Spleen (tissue), 7 donors: ENCODE data around the gene E2F3.

Source experiments
- CTCF ChIP-seq, 11 experiments: fragments of 200-600 bp in 7 of 11; fragments of 450-650 bp in 4 of 11; sonication (generic) in 4 of 11; IDR thresholded peaks in 8 of 11; conservative IDR thresholded peaks in 3 of 11; 1 replicate in 7 of 11; 2 replicates in 4 of 11; pipeline versions ENCODE4 v1.4.0 to v1.8.0; 2016 to 2021; ENCODE audit warnings: antibody characterized with exemption in 11 of 11, inconsistent platforms in 4 of 11, mild to moderate bottlenecking in 1 of 11
- POLR2A ChIP-seq, 3 donors: fragments of 450-650 bp; IDR thresholded peaks; one replicate each; pipeline ENCODE4 v1.5.1; 2017; ENCODE audit warnings: antibody characterized with exemption in 3 of 3, mild to moderate bottlenecking in 1 of 3
- POLR2AphosphoS5 ChIP-seq, 3 donors: sonication (generic); formaldehyde crosslinking; IDR thresholded peaks; one replicate each; pipeline ENCODE4 v1.5.1; 2017; ENCODE audit warnings: antibody characterized with exemption in 3 of 3
- donor health status: DM: no; HTN: no; CAD: no; lungs with moderate emphysema.
- donor health status: DM: no; HTN: no; CAD: no.
- donor health status: DM: no; HTN: no; CAD: no.

DNA sequence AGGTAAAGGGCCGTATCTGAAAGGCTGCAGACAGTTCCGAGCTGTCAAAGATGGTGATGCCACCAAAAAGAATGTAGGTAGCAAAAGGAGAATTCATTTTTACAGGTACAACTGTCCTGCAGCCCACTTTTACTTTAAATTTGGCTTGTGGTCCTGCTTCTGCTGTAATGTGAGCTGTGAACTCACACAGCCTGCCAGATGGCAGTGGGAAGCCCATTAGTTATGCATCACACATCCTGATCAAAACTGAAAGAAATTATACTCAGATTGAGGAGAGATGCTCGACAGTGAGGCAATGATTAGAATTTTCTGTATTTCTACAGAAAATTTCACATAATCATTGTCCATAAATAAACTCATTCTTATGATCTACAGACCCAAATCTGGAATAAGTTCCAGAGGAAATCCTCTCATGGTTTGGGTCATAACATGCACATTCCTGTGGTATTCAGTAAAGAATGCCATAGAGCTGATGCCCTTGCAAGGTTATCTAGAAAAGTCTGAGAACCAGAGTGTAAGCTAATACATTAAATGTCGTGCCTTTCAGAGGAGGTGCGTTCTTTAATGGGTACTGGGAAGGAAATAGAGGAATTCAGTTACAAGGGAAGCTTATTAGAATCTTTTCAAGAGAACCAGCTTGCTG, 23.9 kb upstream of the E2F3 start:
- no peak for TF ChIP-seq CTCF (IDR thresholded peaks at IDR 0.05 in 8 of 11, conservative IDR thresholded peaks at IDR 0.05 in 3 of 11)
- TF ChIP-seq POLR2A (IDR thresholded peaks at IDR 0.05): no peak
- no peak for TF ChIP-seq POLR2AphosphoS5 (IDR thresholded peaks at IDR 0.05)
